Lower leg skin (tissue), 4 donors: ENCODE measurements around the gene IGLL5. TPM values are rescaled to one million over a fixed set of nuclear protein-coding genes. Genes with fewer than 3 reads are reported as not detected.

ENCODE experiments used
- DNase-seq, 2 donors: peaks; one replicate each; pipeline ENCODE4 v3.0.0-alpha.2; 2019; ENCODE audit warnings: low spot score in 2 of 2
- H3K4me3 ChIP-seq: fragments of 200-600 bp; sonication (generic); 2 replicates; pipeline ENCODE4 v1.5.1; 2017; ENCODE audit warnings: mild to moderate bottlenecking, low read depth; ENCODE audit not compliant: poor library complexity, severe bottlenecking
- POLR2A ChIP-seq, 2 donors: fragments of 450-650 bp; IDR thresholded peaks; one replicate each; pipeline ENCODE4 v1.6.1; 2016 to 2017; ENCODE audit warnings: antibody characterized with exemption in 2 of 2, mild to moderate bottlenecking in 1 of 2, moderate library complexity in 1 of 2
- WGBS, 2 donors: methylation state at CpG; one replicate each; pipeline ENCODE4 v1.1.5; 2018; 5-methylcytosine and 5-hydroxymethylcytosine counted together
- intact Hi-C: fragments of 100-400 bp; cut with DNase I; formaldehyde crosslinking; loops from one replicate; pipeline ENCODE4 v1.15.0; 2023; ENCODE audit warnings: low total_unique reads
- total RNA-seq, 4 donors: library from RNA; depleted of rRNA; stranded (reverse); fragments of >200 nt; gene quantifications; one replicate each; pipeline ENCODE4 v1.1.0, GENCODE V29; 2016
- TF ChIP-seq, protein P1 (sequence below), 3 donors: fragments of 450-650 bp; IDR thresholded peaks; one replicate each; pipeline ENCODE4 v1.5.1; 2016; ENCODE audit warnings: antibody characterized with exemption in 3 of 3, mild to moderate bottlenecking in 3 of 3, moderate library complexity in 2 of 3

IGLL5 gene
- total RNA-seq, 4 donors from 2014 or later, result not detected

- WGBS, 2 donors, result 91 to 95% methylated on average over 6 of the region's 6 CpGs
- no peak for DNase-seq
- intact Hi-C loops, result loop anchor here (10.0 kb wide), 1 partner anchor 98 kb away; no protein-coding TSS in a partner anchor
- no peak overlapping the region for H3K4me3 ChIP-seq
- no peak for TF ChIP-seq POLR2A (IDR thresholded peaks at IDR 0.05)
- TF ChIP-seq, protein P1, sequence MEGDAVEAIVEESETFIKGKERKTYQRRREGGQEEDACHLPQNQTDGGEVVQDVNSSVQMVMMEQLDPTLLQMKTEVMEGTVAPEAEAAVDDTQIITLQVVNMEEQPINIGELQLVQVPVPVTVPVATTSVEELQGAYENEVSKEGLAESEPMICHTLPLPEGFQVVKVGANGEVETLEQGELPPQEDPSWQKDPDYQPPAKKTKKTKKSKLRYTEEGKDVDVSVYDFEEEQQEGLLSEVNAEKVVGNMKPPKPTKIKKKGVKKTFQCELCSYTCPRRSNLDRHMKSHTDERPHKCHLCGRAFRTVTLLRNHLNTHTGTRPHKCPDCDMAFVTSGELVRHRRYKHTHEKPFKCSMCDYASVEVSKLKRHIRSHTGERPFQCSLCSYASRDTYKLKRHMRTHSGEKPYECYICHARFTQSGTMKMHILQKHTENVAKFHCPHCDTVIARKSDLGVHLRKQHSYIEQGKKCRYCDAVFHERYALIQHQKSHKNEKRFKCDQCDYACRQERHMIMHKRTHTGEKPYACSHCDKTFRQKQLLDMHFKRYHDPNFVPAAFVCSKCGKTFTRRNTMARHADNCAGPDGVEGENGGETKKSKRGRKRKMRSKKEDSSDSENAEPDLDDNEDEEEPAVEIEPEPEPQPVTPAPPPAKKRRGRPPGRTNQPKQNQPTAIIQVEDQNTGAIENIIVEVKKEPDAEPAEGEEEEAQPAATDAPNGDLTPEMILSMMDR (IDR thresholded peaks at IDR 0.05), result no peak
These were observed 31.3 kb upstream of the IGLL5 start for GRCh38 chr22:22856364-22856763.

DNA sequence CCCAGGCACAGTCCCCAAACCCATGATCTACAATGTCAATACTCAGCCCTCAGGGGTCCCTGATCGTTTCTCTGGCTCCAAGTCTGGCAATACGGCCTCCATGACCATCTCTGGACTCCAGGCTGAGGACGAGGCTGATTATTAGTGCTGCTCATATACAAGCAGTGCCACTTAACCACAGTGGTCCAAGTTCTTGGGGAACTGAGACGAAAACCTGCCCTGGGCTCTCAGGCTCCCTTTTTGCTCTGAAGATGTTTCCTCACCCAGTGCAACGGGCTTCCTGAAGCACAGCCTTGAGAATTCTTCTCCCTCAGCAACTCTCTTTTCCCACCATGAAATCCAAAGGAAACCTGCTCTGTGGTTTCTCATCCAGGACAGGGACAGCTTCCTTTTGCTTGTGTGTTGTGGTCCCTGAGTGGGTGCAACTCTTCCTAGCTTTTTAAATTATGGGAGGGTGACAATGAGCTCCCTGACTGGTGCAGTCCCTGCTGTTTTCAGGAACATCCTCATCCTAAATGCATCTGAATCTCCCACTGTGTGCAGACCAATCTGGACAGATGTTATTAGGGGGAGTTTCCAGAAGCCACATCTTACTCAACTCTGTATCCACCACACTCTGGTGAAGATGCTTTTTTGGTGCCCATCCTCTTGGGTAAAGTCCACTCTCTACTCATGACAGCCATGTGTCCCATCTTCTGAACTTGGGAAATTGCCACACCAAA, 30.6 kb upstream of the IGLL5 start:
- no peak for TF ChIP-seq POLR2A (IDR thresholded peaks at IDR 0.05)
- TF ChIP-seq, protein P1 (IDR thresholded peaks at IDR 0.05), result no peak
- 86 to 88% methylated on average over 5 of the region's 5 CpGs for WGBS, 2 donors
- no peak overlapping the region for H3K4me3 ChIP-seq
- intact Hi-C loops, result loop anchor here (10.0 kb wide), 1 partner anchor 98 kb away; no protein-coding TSS in a partner anchor
- DNase-seq, result no peak

GRCh38 chr22:22857607-22858558, 29.7 kb upstream of the IGLL5 start:
- 87 to 90% methylated on average over 9 of the region's 9 CpGs for WGBS, 2 donors
- intact Hi-C loops, result loop anchor here (10.0 kb wide), 1 partner anchor 97 kb away; no protein-coding TSS in a partner anchor
- TF ChIP-seq, protein P1 (IDR thresholded peaks at IDR 0.05), result no peak
- TF ChIP-seq POLR2A (IDR thresholded peaks at IDR 0.05), result no peak
- no peak for DNase-seq
- H3K4me3 ChIP-seq, result no peak overlapping the region

GRCh38 chr22:22858559-22858937, 29.1 kb upstream of the IGLL5 start:
- no peak overlapping the region for H3K4me3 ChIP-seq
- no peak for DNase-seq
- TF ChIP-seq POLR2A (IDR thresholded peaks at IDR 0.05), result no peak
- TF ChIP-seq, protein P1 (IDR thresholded peaks at IDR 0.05), result no peak
- intact Hi-C loops, result loop anchor here (10.0 kb wide), 1 partner anchor 96 kb away; no protein-coding TSS in a partner anchor
- 78 to 82% methylated on average over 2 of the region's 2 CpGs for WGBS, 2 donors

DNA sequence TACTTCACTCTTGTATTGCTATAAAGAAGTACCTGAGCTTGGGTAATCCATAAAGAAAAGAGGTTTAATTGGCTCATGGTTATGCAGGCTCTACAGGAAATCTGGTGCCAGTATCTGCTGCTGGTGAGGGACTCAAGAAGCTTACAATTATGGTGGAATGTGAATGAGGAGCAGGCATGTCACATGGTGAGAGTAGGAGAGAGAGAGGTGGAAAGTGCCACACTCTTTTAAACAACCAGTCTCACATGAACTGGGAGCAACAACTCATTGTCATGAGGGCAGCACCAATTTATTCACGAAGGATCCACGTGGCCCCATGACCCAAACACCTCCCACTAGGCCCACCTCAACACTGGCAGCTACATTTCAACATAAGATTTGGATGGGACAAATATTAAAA, 24.6 kb upstream of the IGLL5 start:
- intact Hi-C loops, result no loop called here
- H3K4me3 ChIP-seq, result no peak overlapping the region
- 83 to 88% methylated on average over 2 of the region's 2 CpGs for WGBS, 2 donors
- TF ChIP-seq POLR2A (IDR thresholded peaks at IDR 0.05), result no peak
- TF ChIP-seq, protein P1 (IDR thresholded peaks at IDR 0.05), result no peak
- no peak for DNase-seq
